ENCODE data around the gene RBSN.

The RBSN gene

DNA sequence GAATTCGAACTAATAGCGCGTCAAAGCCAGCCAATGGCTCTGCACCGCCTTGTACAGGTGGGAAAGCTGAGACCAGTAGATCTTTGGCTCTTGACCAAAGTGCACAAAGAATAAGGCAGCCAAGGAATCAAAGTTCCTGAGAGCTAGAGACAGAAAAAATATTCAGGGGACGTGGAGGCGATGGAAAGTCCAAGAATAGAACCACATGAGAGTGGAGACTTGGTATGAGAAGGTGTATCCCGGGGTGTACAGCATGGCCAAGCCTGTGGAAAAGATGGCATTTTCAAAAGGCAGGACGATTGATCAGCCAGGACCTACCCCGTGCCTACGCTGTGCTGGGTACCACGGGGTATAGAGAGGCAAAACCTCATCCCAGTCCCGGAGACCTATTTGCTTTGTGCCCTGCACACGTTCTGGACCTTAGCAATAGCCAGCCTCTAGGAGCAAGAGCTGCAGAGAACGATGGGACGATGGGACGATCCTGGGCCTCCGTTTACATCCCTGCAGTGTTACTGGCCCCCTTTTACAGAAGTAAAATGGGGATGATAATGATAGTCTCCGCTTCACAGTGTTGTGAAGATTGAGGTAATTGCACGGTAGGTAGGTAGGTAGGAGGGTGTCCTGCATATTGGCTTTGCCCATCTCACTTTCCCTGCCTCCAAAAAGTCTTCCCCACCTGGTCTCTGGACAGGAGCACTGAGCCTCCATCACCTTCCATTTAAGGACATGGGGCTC is 583 bp upstream of the RBSN start:
- no peak for DNase-seq (ENCODE audit: low read depth)

DNA sequence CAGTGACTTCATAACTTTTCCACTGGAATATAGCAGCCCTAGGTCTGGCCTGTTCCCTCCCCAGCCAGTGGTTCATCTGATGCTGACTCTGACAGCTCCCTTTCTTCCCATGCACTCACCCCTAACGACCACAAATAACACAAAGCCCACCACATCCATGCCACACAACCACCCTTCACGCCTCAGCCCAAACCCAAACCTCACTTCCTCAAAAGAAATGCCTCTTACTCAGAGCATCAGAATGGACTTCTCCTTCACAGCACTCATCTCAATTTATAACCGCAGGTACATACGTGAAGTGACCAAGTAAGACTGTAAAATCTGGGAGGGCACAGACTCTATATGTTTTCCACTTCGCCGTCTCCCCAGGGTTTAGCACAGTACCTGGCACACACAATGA is 1.1 kb downstream of the RBSN start:
- no peak for DNase-seq (ENCODE audit: low read depth)

DNA sequence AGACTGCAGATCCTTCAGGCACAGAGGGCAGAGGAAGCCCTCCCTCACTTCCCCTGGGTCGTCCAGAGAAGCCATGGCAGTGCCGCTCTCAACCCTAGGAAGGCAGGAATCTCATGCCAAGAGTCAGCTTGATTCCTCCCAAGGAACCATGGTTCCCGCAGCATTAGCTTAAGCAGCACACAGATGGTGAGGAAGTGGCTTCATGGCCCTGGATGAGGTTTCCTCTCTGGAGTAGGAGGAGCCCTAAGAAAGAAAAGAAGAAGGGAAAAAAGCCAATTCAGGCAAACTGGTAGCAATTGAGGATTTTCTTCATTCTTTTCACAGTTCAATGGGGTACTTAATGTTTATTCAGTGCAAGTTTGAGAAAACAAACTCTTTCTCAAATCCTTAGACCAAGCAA is 2.9 kb downstream of the RBSN start:
- DNase-seq (ENCODE audit: low read depth) = no peak

DNA sequence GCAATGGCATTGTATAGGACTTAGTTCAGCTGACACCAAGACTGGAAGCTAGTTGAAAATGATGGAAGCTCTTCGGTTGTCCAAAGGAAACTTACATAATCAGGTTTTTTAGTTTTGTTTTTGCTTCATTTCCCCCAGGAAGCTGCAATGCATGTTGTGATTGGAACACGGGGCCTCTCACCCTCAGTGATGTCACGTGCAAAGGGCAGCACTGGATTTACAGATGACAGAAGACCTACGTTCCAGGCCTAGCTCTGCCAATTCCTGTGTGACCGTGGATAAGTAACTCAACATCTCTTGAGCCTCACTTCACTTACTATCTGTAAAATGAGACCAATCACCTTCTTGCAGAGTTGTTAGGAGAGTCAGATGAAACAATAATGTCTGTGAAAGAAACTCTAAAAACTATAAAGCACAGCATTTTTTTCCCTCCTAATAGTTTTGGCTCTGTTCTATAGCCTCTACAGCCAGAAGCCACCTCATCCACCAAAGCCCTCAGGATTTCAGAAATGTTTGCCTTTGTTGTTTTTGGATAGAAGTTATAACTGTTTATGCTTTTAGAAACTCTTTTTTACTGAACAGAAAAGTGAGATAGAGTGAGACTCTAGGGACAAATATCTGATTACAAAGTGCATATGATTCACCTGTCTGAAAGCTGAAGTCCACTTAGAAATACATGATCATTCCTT is 4.6 kb downstream of the RBSN start:
- no peak for DNase-seq (ENCODE audit: low read depth)

DNA sequence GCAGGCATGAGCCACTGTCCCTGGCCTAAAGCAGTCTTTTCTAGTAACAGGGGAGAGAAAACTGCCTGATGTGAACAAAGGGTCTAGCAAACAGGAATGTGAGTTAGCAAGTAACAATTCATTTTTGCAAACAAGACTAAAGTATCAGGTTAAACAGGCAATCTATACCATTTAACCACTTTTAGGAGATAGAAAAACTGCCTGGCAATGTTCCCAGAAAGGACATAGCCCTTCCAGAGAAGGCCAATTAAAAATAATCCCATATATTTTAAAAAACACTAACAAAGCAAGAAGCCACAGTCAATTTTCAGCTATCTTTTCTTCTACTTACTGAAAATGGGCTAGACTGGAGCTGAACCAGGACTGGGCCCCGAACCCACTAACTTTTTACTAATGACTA is 6.3 kb downstream of the RBSN start:
- DNase-seq (ENCODE audit: low read depth) = no peak

DNA sequence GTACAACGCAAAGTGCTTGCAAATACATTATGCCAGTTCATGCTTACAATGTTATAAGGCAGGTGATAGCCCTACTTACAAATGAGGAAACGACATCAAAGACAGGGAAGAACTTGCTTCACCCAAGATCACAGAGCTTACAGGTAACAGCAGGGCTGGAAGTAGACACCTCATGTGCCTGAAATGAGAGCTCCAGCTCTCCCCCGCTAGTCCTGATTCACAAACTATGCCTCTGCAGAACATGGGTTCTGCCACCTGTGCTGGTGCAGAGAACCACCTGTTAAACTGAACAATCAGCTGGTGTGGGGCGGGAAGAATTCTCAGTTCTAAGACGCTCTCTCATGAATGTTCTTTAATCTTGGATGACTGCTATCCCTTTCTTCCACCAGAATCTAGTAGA is 7.4 kb downstream of the RBSN start:
- no peak for DNase-seq (ENCODE audit: low read depth)

DNA sequence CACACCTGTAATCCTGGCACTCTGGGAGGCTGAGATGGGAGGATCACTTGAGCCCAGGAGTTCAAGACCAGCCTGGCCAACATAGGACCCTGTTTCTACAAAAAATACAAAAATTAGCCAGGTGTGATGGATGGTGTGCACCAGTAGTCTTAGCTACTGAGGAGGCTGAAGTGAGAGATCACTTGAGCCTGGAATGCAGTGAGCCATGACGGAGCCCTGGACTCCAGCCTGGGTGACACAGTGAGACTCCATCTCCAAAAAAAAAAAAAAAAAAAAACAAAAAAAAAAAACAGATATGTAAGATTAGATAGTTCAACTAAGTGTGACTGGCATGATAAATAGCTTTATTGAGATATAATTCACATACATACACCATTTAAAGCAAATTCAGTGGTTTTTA is 9.7 kb downstream of the RBSN start:
- no peak for DNase-seq (ENCODE audit: low read depth)

DNA sequence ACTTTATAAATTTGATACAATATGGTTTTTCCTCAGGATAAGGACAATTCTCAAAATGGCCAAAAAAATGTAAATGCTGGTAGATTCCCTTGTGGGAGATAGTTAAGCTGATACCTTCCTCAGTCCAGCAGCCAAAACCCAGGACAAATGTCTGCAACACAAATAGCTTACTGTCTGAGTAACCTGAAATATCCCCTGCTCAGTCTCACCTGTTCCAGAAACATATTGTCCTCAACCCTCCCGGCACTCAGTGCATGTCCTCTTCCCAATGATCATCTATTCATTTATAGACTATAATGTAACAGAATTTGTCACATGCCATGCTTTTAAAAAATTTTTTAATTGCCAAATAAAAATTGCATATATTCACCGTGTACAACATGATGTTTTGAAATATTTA is 12.2 kb downstream of the RBSN start:
- DNase-seq (ENCODE audit: low read depth) = no peak

DNA sequence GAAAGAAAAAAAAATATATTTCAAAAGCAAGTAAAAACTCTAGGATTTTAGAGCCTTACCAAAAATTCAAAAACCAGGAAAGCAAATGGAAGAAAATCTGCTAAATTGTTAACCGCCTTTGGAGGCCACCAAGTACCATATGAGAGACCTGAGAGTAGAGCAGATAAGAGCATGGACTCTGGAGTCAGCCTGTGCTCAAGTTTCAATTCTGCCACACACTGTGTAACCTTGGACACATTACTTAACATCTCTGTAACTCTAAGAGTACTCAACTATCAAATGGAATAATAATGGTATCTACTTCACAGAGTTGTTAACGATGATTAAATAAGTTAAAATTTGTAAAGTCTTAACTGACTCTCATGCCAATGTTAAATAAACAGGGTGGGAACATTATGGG is 12.7 kb downstream of the RBSN start:
- no peak for DNase-seq (ENCODE audit: low read depth)

DNA sequence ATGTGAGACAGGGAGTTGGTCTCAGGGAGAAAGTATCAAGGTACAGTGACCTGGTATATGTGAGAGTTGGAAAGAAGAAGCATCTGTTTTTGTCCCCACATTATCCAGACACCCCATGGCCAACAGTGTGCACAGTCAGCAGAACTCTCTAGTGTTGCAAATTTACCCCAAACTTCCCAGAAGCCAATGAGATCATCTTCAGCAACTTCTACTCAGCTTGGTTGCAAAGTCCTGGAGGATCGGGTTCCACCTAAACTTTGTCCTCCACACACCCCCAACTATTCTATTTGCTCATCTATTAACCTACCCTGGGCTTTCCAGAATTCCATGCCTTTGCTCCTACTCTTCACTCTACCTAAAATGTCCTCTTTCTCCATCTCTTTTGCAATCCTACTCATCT is 15.7 kb downstream of the RBSN start:
- no peak for DNase-seq (ENCODE audit: low read depth)

DNA sequence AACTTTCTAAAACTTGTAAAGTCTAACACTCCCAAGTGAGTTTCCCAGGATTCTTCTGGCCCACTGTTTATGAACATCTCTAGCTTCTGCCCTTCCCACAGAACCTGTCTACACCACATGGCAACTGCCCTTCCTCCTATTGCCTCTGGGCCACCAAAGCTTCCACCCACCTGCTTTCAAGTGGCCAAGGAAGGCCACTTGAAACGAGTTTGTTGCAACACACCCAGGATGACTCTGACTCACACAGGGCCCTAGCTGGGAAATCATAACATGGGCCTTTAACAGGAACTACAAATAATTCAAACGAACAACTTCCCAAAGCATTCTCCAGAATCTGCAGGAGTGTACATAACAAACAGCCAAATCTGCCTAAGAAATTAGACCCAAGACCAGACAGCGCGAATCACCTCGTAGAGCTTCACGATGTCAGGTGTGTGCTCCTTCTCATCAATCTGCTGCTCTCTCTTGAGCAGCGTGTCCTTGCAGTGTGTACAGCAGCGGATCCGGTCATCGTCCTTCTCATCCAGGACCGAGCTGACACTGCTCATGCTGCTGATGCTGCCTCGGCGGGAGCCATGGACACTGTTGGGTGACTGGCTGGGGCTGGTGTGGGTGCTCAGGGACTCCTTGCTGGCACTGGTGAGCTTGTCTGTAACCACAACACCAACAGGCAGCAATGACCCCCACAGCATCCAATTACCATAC is 16.8 kb downstream of the RBSN start:
- no peak for DNase-seq (ENCODE audit: low read depth)

DNA sequence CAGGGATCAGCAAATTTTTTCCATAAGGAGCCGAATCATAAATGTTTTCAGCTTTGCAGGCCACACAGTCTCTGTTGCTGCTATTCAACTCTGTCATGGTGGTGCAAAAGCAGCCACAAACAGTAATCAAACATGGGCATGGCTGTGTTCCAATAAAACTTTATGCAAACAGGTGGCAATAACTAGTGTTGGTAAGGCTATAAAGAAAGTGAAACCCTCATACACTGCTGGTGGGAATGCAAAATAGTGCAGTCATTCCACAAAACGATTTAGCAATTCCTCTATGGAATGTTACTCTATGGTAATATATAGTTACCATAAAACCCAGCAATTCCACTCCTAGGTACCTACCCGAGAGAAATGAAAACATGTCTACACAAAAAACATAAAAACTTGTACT is 19.9 kb downstream of the RBSN start:
- no peak for DNase-seq (ENCODE audit: low read depth)

DNA sequence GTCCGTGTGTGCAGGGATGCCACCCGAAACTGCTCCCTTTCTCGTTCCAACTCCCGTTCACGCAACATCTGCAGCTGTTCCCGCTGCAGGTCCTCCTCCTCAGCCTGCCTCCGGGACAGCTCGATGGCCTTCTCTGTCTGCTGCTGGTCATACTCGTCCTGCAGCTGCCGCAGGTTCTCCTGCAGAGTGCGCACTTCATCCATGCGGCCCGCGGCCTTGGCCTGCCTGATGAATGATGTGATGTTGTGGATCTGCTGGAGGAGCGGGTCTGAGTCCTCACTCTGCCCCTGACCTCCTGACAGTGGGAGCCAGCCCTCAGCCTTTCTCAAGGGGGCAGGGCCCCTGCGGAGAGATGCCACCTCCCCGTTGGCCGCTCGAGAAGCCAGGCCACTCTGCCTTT is 24.4 kb downstream of the RBSN start:
- DNase-seq (ENCODE audit: low read depth) = no peak

DNA sequence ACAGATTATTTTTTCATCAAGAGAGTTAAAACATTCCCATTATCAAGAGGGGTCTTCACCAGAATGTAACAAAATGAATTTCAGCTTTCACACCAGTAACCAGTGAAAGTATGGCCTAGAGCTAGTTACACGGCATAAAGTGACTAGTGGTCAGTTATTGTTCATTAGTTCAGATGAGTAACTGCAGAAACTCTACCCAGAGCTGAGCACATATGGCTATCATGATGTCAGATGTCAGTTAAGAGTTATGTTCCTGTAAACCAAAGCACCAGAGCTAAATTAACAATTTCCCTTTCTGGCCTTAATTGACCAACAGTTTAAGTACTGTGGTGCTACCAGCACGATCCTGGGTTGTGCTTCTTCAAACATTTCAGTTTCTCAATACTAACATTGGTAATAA is 27.2 kb downstream of the RBSN start:
- no peak for DNase-seq (ENCODE audit: low read depth)

DNA sequence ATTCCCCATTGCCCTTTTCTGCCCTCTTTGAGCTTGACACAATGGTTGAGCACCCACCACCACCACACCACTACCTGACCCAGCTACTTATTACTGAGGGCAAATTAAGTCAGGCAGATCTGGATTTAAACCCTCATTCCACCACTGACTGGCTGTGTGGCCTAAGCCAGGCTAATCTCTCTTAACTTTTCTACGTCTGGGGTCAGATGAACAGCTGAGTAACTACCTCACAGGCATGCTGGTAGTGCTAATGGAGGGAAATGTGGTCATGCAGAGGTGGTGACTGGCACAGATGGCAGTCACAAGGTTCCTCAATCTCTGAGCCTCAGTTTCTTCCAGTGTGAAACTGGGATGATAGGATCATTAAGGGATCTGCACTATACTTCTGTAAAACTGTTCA is 29.5 kb downstream of the RBSN start:
- DNase-seq (ENCODE audit: low read depth) = no peak

DNA sequence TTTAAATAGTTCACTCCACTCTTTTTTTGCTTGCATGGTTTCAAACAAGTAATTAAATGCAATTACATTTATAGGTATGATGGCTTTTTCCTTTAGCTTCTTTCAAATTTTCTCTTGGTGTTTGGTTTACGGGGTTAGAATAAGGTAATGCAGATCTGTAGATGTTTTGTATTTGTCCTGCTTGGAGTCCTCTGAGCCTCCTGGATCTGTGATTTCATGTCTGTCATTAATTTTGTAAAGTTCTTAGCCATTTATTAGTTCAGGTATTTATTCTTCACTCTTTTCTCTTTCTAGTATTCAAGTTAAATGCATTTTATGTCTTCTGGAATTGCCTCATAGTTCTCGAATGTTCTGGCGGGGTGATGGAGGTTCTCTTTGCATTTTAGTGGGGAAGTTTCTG is 32.5 kb downstream of the RBSN start:
- DNase-seq (ENCODE audit: low read depth) = no peak

DNA sequence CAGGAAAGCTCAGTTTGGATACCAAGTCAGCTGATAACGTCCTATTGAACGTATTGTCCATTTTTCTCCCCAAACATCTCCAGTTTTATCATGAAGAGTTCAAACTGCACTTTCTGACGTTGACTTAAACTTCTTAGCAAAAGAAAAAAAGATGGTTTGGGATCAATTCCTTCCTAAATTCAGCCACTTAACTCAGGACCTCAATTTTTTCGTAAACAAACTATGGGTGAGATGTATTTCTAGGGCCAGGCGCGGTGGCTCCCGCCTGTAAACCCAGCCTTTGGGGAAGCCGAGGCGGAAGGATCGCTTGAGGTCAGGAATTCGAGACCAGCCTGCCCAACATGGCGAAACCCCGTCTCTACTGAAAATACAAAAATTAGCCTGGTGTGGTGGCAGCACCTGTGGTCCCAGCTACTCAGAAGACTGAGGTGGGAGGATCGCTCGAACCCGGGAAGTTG is 33.4 kb downstream of the RBSN start:
- DNase-seq (ENCODE audit: low read depth) = no peak

DNA sequence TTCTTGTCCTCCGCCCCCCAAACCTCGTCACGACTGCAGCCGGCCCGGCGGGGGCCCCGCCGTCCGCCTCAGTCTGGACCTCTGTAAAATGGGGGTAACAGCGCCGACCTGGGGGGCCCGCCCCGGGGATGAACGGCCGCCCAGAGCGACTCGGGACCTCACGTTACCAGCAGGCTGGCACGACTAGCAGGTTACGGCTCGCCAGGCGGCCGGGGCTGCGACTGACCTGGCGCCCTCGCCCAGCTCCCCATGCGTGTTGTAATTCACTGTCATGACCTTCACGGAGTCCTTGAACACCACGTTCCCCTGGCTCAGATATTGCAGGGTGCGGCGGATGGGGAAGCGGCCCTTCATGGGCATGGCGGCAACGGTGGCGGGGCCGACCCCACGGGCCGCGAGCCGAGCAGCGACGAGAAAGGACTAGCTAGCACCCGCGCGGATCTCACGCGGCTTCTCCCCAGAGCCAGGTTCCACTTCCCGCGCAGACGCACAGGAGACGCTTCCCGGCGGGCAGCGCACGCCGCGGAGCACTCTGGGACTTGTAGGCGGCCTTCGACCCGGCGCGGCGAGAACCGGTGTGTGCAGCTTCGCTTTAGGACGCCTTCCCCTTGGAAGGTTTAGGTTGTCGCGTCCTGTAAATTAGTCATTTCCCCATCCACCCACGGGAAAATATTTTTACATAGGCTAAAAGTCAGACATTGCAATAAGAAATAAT is 34.0 kb downstream of the RBSN start, which contains the start of gene MRPS25:
Gene MRPS25, minus strand, starts transcription at position 481 of the 715 bp plus-strand sequence. Its CDS starts 121 bp downstream, at position 360.
- DNase-seq (ENCODE audit: low read depth) = peak; percentile 81

DNA sequence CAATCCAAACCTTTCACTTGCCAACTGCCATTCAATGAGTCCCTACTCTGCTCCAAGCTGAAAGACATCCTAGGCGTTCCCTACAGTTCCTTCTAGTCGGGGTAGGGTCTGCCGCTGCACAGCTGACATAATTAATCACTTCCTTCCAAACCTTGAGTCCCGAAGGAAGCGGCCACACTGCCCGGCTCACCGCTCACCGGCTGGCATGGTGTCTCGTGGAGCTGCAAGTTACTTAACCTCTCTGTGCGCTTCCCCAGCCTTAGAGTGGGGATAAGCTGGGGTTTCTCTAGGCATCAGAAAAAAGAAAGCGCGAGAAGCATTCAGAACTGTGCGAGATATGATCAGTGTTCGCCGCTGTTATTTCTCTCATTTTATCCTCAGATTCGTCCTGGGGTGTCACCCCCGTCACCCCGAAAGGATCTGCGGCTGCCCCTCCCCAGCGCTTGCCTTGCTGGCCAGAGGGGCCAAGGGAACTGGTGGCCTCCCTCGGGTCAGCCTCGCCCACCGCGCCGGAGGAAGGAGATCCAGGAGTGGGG is 34.6 kb downstream of the RBSN start:
- DNase-seq (ENCODE audit: low read depth) = no peak

DNA sequence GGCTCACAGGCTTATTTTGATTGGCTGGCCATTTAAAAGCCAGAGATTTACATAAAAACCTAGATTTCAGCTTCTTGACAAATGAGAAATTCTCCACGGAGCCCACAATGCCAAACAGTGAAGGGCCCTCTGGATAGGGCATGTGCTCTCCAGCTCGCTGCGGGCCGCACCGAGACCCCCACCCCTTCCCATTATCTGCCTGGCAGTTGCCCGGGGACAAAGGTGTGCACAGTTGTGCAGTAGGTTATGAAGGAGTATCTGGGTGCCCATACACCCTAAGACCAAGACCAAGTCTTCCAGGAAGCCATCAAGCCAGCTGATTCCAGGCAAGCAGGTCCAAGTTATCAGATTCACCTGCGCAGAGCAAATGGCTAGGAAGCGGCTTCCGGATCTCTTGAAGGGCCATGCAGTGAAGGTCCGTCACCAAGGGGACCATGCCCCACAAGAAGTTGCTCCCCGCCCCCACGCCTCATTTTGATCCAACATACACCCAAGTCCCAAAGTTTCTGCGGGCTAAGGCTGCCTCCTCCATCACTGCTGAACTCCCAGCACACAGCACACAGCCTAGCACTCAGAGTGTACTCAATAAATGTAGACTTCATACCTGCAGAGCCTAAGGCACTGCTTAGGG is 35.2 kb downstream of the RBSN start:
- no peak for DNase-seq (ENCODE audit: low read depth)

DNA sequence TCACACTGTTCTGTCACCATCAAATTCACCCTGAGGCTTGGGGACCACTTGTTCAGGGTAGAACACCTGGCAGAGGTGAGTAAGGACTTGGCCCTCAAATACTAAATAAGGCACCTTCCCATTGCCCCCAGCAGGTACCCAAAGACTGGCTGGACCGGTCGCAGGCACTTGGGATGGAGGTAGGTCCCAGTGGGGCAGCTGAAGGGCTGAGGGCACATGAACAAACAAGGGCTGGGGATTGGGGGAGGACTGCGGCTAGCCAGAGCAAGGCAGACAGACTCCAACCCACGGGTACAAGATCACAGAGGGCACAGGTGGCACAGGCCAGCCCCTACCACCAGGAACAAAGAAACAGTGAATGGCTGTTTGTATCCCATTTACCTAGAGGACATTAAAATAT is 35.7 kb downstream of the RBSN start:
- DNase-seq (ENCODE audit: low read depth) = no peak

DNA sequence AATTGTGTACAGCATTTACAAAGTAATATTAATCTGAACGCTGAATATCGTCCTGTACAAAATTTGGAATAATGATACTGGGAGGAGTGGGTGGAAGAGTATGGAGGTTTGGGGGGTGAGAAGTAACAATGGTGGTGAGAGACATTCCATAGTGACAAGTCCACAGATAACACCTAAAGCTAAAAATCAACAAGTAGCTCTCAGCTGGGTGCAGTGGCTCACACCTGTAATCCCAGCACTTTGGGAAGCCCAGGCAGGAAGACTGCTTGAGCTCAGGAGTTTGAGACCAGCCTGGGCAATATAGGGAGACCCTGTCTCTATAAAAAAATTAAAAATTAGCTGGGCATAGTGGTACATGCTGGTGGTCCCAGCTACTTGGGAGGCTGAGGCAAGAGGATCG is 38.9 kb downstream of the RBSN start:
- DNase-seq (ENCODE audit: low read depth) = no peak

Data from T-helper 22 cell (primary cell).